HepG2 (cell line): ENCODE data around the gene RNF208. TPM values are rescaled to one million over a fixed set of nuclear protein-coding genes. Genes with fewer than 3 reads are reported as not detected.
A peak's percentile ranks its signal among the peaks of the same experiment; 100 is the strongest.

Source experiments
- CBFB ChIP-seq: sonication (generic); formaldehyde crosslinking; IDR thresholded peaks from 2 replicates; pipeline ENCODE4 v1.4.0; 2020; ENCODE audit warnings: missing genetic modification reagents
- GTF3A ChIP-seq: sonication (generic); formaldehyde crosslinking; conservative IDR thresholded peaks from 2 replicates; pipeline ENCODE4 v1.4.0; 2020; ENCODE audit warnings: mild to moderate bottlenecking, missing genetic modification reagents
- HDAC1 ChIP-seq: sonication (generic); formaldehyde crosslinking; IDR thresholded peaks from 2 replicates; pipeline ENCODE4 v1.5.1; 2020; ENCODE audit warnings: mild to moderate bottlenecking, missing genetic modification reagents
- HNRNPLL ChIP-seq: fragments of 200-400 bp; formaldehyde crosslinking; IDR thresholded peaks from 2 replicates; pipeline ENCODE4 v1.6.1; 2017; ENCODE audit warnings: mild to moderate bottlenecking, low read depth, low read length; ENCODE audit not compliant: poor library complexity, severe bottlenecking
- HOXA5 ChIP-seq: sonication (generic); formaldehyde crosslinking; IDR thresholded peaks from 2 replicates; pipeline ENCODE4 v1.4.0; 2020; ENCODE audit warnings: missing genetic modification reagents
- PBX2 ChIP-seq: IDR thresholded peaks from 2 replicates; pipeline ENCODE4 v1.6.1; 2016; ENCODE audit warnings: control low read depth
- POLR2A ChIP-seq, 2 experiments: IDR thresholded peaks; 2 replicates each; pipeline ENCODE4 v1.6.1; 2011; ENCODE audit warnings: low read depth in 2 of 2, low read length in 2 of 2, mild to moderate bottlenecking in 1 of 2, moderate library complexity in 1 of 2; ENCODE audit not compliant: insufficient read depth in 1 of 2
- SP4 ChIP-seq: sonication (generic); formaldehyde crosslinking; IDR thresholded peaks from 2 replicates; pipeline ENCODE4 v1.8.1; 2023; ENCODE audit warnings: mild to moderate bottlenecking, missing genetic modification reagents
- SRSF9 ChIP-seq: fragments of 200-400 bp; formaldehyde crosslinking; IDR thresholded peaks from 2 replicates; pipeline ENCODE4 v1.6.1; 2018; ENCODE audit warnings: borderline replicate concordance, mild to moderate bottlenecking, low read depth, low read length; ENCODE audit not compliant: insufficient read depth, poor library complexity, severe bottlenecking
- TBX2 ChIP-seq: sonication (generic); formaldehyde crosslinking; IDR thresholded peaks from 2 replicates; pipeline ENCODE4 v1.5.0; 2020; ENCODE audit warnings: missing genetic modification reagents, mild to moderate bottlenecking, borderline replicate concordance
- ZNF143 ChIP-seq: sonication (generic); formaldehyde crosslinking; IDR thresholded peaks from 2 replicates; pipeline ENCODE4 v1.4.0; 2020; ENCODE audit warnings: missing genetic modification reagents
- ZNF549 ChIP-seq: sonication (generic); formaldehyde crosslinking; IDR thresholded peaks from 2 replicates; pipeline ENCODE4 v1.5.0; 2020; ENCODE audit warnings: missing genetic modification reagents
- ZSCAN25 ChIP-seq: sonication (generic); formaldehyde crosslinking; IDR thresholded peaks from 2 replicates; pipeline ENCODE4 v1.8.0; 2022; ENCODE audit warnings: mild to moderate bottlenecking, missing genetic modification reagents
- polyA plus RNA-seq, 8 experiments: library from polyadenylated mRNA; depleted of rRNA in 3 of 8; stranded (reverse) in 7 of 8; unstranded in 1 of 8; fragments of >200 nt; fragmentation: Illumina TruSeq in 4 of 8; extraction: Trizol in 4 of 8; gene quantifications; 2 replicates each; pipeline versions ENCODE4 v1.2.1 to v1.2.3, GENCODE V29; 2011 to 2016; ENCODE audit warnings: low read depth in 4 of 8, missing spikeins in 1 of 8, mixed read lengths in 1 of 8; ENCODE audit not compliant: insufficient read depth in 1 of 8
- total RNA-seq, 5 experiments: library from RNA; depleted of rRNA; stranded (reverse); fragments of >200 nt; fragmentation: Illumina TruSeq; extraction: Trizol; gene quantifications; 2 replicates each; pipeline ENCODE4 v1.2.3, GENCODE V29; 2016; ENCODE audit warnings: low read depth in 1 of 5
- TF ChIP-seq, protein P1 (sequence below): sonication (generic); formaldehyde crosslinking; IDR thresholded peaks from 2 replicates; pipeline ENCODE4 v1.5.0; 2020; ENCODE audit warnings: missing genetic modification reagents
- TF ChIP-seq, protein P2 (sequence below): sonication (generic); formaldehyde crosslinking; IDR thresholded peaks from 2 replicates; pipeline ENCODE4 v1.8.0; 2022; ENCODE audit warnings: low read depth, missing genetic modification reagents
- TF ChIP-seq, protein P3 (sequence below): sonication (generic); formaldehyde crosslinking; IDR thresholded peaks from 2 replicates; pipeline ENCODE4 v1.8.0; 2022; ENCODE audit warnings: missing genetic modification reagents, mild to moderate bottlenecking, borderline replicate concordance
- TF ChIP-seq, protein P4 (sequence below): sonication (generic); formaldehyde crosslinking; IDR thresholded peaks from 2 replicates; pipeline ENCODE4 v1.8.0; 2023; ENCODE audit warnings: mild to moderate bottlenecking, missing genetic modification reagents
- TF ChIP-seq, protein P5 (sequence below): sonication (generic); formaldehyde crosslinking; IDR thresholded peaks from 2 replicates; pipeline ENCODE4 v1.8.1; 2023; ENCODE audit warnings: mild to moderate bottlenecking, moderate library complexity, missing genetic modification reagents
- TF ChIP-seq, protein P6 (sequence below): fragments of 450-650 bp; IDR thresholded peaks from 2 replicates; pipeline ENCODE4 v1.6.1; 2016

Gene RNF208
- total and polyA plus RNA-seq, 2 of the 13 experiments (the other 11 are each of a cell fraction or from before 2014, with no cell fraction given) = 1.6 to 2.1 TPM

DNA sequence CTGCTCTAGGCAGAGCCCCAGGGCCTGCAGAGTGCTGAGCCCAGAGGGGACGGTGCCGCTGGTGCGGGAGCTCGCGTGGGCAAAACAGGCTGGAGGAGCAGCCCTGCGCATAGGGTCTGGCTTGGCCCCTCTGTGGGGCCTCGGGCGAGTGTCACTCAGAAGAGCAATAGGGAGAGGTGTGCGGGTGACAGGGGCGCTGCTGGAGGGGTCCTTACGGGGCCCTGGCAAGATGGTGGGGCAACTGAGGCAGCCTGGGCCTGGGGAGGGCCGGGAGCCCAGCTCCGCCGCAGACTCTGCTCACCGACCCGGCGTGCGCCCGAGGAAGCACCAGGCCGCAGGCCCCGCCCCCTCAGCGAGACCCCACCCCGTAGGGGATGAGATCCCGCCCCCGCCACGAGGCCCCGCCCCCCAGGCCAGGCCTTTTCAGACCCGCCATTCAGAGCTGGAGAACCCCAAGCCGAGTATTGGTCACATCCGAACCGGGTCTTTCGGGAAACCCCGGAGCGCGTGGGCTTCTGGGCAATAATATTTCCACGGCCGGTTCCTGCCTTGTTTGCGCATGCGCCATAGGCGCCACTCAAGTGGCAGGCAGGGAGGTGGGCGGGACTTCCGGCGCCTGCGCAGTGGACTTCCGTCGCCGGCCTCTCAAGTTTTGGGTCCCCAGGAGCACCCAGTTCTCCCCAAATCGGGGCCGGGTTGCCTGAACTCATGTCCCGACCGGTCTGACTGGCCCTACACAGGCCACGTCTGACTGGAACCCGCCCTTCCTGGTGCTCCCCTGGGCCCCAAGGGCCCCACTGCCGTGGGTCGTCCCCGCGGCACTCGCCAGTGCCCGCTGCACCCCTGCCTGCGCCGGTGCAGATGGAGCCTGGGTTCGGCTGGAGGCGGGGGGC, 1.3 kb upstream of the RNF208 start (continued):
- TF ChIP-seq ZSCAN25 (peak; percentile 97), ZNF549 (no peak), GTF3A (CRISPR knock-in tag) (no peak), HNRNPLL (peak; percentile 66), SP4 (peak; percentile 72), ZNF143 (CRISPR knock-in tag) (peak; percentile 86), PBX2 (CRISPR knock-in tag) (0 out of 2 replicates have a peak, but pooled peaks have one; percentile 33), POLR2A (IDR thresholded peaks at IDR 0.05; ENCODE audit: insufficient read depth in 1 of 2, low read depth in 2 of 2, low read length in 2 of 2) (peak in 1 of 2 experiments; percentile 30; a peak in 1 of 4 replicates), SRSF9 (no peak), HDAC1 (peak; percentile 57), CBFB (CRISPR knock-in tag) (0 out of 2 replicates have a peak, but pooled peaks have one; percentile 8), TBX2 (CRISPR knock-in tag) (peak; percentile 39), HOXA5 (CRISPR knock-in tag) (no peak; the same call in 1 of the 2 replicates)
- TF ChIP-seq, protein P1, sequence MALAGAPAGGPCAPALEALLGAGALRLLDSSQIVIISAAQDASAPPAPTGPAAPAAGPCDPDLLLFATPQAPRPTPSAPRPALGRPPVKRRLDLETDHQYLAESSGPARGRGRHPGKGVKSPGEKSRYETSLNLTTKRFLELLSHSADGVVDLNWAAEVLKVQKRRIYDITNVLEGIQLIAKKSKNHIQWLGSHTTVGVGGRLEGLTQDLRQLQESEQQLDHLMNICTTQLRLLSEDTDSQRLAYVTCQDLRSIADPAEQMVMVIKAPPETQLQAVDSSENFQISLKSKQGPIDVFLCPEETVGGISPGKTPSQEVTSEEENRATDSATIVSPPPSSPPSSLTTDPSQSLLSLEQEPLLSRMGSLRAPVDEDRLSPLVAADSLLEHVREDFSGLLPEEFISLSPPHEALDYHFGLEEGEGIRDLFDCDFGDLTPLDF (CRISPR knock-in tag) = no peak
- TF ChIP-seq, protein P2, sequence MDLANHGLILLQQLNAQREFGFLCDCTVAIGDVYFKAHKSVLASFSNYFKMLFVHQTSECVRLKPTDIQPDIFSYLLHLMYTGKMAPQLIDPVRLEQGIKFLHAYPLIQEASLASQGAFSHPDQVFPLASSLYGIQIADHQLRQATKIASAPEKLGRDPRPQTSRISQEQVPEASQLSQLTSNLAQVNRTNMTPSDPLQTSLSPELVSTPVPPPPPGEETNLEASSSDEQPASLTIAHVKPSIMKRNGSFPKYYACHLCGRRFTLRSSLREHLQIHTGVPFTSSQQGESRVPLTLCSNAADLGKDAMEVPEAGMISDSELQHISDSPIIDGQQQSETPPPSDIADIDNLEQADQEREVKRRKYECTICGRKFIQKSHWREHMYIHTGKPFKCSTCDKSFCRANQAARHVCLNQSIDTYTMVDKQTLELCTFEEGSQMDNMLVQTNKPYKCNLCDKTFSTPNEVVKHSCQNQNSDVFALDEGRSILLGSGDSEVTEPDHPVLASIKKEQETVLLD (CRISPR knock-in tag) = peak; percentile 6; the same call in 1 of the 2 replicates
- TF ChIP-seq, protein P3, sequence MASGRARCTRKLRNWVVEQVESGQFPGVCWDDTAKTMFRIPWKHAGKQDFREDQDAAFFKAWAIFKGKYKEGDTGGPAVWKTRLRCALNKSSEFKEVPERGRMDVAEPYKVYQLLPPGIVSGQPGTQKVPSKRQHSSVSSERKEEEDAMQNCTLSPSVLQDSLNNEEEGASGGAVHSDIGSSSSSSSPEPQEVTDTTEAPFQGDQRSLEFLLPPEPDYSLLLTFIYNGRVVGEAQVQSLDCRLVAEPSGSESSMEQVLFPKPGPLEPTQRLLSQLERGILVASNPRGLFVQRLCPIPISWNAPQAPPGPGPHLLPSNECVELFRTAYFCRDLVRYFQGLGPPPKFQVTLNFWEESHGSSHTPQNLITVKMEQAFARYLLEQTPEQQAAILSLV (CRISPR knock-in tag) = peak; percentile 83; the same call in 1 of the 2 replicates
- TF ChIP-seq, protein P4, sequence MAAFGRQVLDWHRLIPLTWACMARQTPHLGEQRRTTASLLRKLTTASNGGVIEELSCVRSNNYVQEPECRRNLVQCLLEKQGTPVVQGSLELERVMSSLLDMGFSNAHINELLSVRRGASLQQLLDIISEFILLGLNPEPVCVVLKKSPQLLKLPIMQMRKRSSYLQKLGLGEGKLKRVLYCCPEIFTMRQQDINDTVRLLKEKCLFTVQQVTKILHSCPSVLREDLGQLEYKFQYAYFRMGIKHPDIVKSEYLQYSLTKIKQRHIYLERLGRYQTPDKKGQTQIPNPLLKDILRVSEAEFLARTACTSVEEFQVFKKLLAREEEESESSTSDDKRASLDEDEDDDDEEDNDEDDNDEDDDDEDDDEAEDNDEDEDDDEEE (CRISPR knock-in tag) = 0 out of 2 replicates have a peak, but pooled peaks have one; percentile 17
- TF ChIP-seq, protein P5, sequence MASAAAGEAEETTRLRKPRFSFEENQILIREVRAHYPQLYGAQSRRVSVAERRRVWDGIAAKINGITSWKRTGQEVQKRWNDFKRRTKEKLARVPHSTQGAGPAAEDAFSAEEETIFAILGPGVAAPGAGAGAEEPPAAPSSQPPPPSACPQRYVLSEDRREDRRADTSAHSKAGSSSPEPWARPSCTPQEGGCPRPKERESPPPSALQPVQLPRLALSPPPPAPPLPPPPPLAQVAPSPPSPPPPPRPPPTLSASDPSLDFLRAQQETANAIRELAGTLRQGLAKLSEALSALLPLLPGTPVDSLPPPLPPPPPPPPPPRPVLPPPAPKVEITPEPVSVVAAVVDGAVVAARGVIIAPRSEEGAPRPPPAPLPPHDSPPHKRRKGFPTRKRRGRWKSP (CRISPR knock-in tag) = peak; percentile 61; the same call in 1 of the 2 replicates
- TF ChIP-seq, protein P6, sequence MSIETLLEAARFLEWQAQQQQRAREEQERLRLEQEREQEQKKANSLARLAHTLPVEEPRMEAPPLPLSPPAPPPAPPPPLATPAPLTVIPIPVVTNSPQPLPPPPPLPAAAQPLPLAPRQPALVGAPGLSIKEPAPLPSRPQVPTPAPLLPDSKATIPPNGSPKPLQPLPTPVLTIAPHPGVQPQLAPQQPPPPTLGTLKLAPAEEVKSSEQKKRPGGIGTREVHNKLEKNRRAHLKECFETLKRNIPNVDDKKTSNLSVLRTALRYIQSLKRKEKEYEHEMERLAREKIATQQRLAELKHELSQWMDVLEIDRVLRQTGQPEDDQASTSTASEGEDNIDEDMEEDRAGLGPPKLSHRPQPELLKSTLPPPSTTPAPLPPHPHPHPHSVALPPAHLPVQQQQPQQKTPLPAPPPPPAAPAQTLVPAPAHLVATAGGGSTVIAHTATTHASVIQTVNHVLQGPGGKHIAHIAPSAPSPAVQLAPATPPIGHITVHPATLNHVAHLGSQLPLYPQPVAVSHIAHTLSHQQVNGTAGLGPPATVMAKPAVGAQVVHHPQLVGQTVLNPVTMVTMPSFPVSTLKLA = peak; percentile 39; the same call in 1 of the 2 replicates
